IMR-90 (cell line): ENCODE data around the gene DDOST. TPM values are rescaled to one million over a fixed set of nuclear protein-coding genes. Genes with fewer than 3 reads are reported as not detected.

Experiments used
- ATAC-seq: fragments of 200-7000 bp; cut with Tn5 transposase; 2 replicates; pipeline ENCODE4 v1.9.1; 2020; ENCODE audit warnings: low read depth, mild to moderate bottlenecking, moderate library complexity
- BruUV-seq: library from RNA; stranded (reverse); fragments of 400-500 nt; replicated peaks from 2 replicates; lab custom pipeline; 2021; lab: Mats Ljungman, UMichigan
- CTCF ChIA-PET: fragments of 300-600 bp; formaldehyde crosslinking; extraction: SDS; loops from one replicate; lab custom pipeline; 2021; ENCODE audit warnings: antibody characterized with exemption; lab: Yijun Ruan, JAX
- POLR2A ChIA-PET: fragments of 300-600 bp; sonication (Branson Sonifier 250); formaldehyde crosslinking; loops from one replicate; lab custom pipeline; 2022; ENCODE audit warnings: antibody characterized with exemption; ENCODE audit not compliant: unreplicated experiment; lab: Charles Lee
- DNase-seq: peaks from one replicate; pipeline ENCODE4 v3.0.0; 2013
- H2AFZ ChIP-seq: replicated peaks from 2 replicates; pipeline ENCODE3; 2013; ENCODE audit warnings: low read length, mild to moderate bottlenecking; ENCODE audit not compliant: poor library complexity
- H2AK5ac ChIP-seq: 2 replicates; pipeline ENCODE4 v1.6.1; 2013; ENCODE audit warnings: low read depth, low read length, inconsistent platforms
- H2AK9ac ChIP-seq: replicated peaks from 2 replicates; pipeline ENCODE3; 2013; ENCODE audit warnings: mild to moderate bottlenecking, low read depth, low read length, moderate library complexity; ENCODE audit not compliant: poor library complexity
- H2BK120ac ChIP-seq: 2 replicates; pipeline ENCODE4 v1.6.1; 2013; ENCODE audit warnings: low read depth, low read length, inconsistent platforms
- H2BK15ac ChIP-seq: 3 replicates; pipeline ENCODE4 v1.6.1; 2013; ENCODE audit warnings: low read depth, low read length, inconsistent platforms
- H2BK20ac ChIP-seq: 2 replicates; pipeline ENCODE4 v1.6.1; 2013; ENCODE audit warnings: low read depth, mild to moderate bottlenecking, inconsistent platforms, low read length, moderate library complexity
- H2BK5ac ChIP-seq: 2 replicates; pipeline ENCODE4 v1.6.1; 2013; ENCODE audit warnings: mild to moderate bottlenecking, low read depth, low read length, inconsistent platforms; ENCODE audit not compliant: poor library complexity, severe bottlenecking
- H3K14ac ChIP-seq: replicated peaks from 2 replicates; pipeline ENCODE4 v1.6.1; 2013; ENCODE audit warnings: low read depth, low read length, inconsistent platforms
- H3K18ac ChIP-seq: 2 replicates; pipeline ENCODE4 v1.6.1; 2013; ENCODE audit warnings: low read depth, low read length, control low read depth
- H3K23ac ChIP-seq: 2 replicates; pipeline ENCODE4 v1.6.1; 2013; ENCODE audit warnings: low read depth, low read length, inconsistent platforms
- H3K27ac ChIP-seq: 2 replicates; pipeline ENCODE4 v1.5.1; 2013; ENCODE audit warnings: mild to moderate bottlenecking, control low read depth, low read length; ENCODE audit not compliant: insufficient read depth
- H3K27me3 ChIP-seq: 2 replicates; pipeline ENCODE4 v1.6.1; 2013; ENCODE audit warnings: low read length; ENCODE audit not compliant: control insufficient read depth, insufficient read depth
- H3K36me3 ChIP-seq: 2 replicates; pipeline ENCODE4 v1.6.1; 2013; ENCODE audit warnings: low read length, mixed read lengths; ENCODE audit not compliant: control insufficient read depth, insufficient read depth
- H3K4ac ChIP-seq: 2 replicates; pipeline ENCODE4 v1.6.1; 2013; ENCODE audit warnings: low read depth, low read length, inconsistent platforms
- H3K4me1 ChIP-seq: 2 replicates; pipeline ENCODE4 v1.6.1; 2013; ENCODE audit warnings: low read length, mixed read lengths; ENCODE audit not compliant: control insufficient read depth, insufficient read depth
- H3K4me2 ChIP-seq: 2 replicates; pipeline ENCODE4 v1.6.1; 2013; ENCODE audit warnings: low read depth, mild to moderate bottlenecking, control low read depth, low read length, moderate library complexity
- H3K4me3 ChIP-seq: 2 replicates; pipeline ENCODE4 v1.5.1; 2013; ENCODE audit warnings: low read depth, mild to moderate bottlenecking, control low read depth, low read length, moderate library complexity; ENCODE audit not compliant: insufficient read depth
- H3K56ac ChIP-seq: 2 replicates; pipeline ENCODE4 v1.6.1; 2013; ENCODE audit warnings: low read length, inconsistent platforms; ENCODE audit not compliant: insufficient read depth; ENCODE audit errors: extremely low read depth
- H3K79me1 ChIP-seq, 2 experiments: 2 replicates each; pipeline ENCODE4 v1.6.1; 2013; ENCODE audit warnings: low read length in 2 of 2, inconsistent platforms in 1 of 2, low read depth in 1 of 2
- H3K9ac ChIP-seq: 2 replicates; pipeline ENCODE4 v1.6.1; 2013; ENCODE audit warnings: low read depth, low read length, control low read depth
- H3K9me1 ChIP-seq: 2 replicates; pipeline ENCODE4 v1.6.1; 2013; ENCODE audit warnings: low read length, inconsistent platforms; ENCODE audit not compliant: insufficient read depth
- H3K9me3 ChIP-seq: 2 replicates; pipeline ENCODE4 v1.6.1; 2013; ENCODE audit warnings: low read length; ENCODE audit not compliant: control insufficient read depth, insufficient read depth
- H4K20me1 ChIP-seq: 2 replicates; pipeline ENCODE4 v1.6.1; 2013; ENCODE audit warnings: low read length, inconsistent platforms; ENCODE audit not compliant: insufficient read depth
- H4K5ac ChIP-seq: 2 replicates; pipeline ENCODE4 v1.6.1; 2013; ENCODE audit warnings: mild to moderate bottlenecking, low read depth, low read length, control low read depth
- H4K8ac ChIP-seq, 2 experiments: 2 replicates each; pipeline ENCODE4 v1.6.1; 2013; ENCODE audit warnings: low read depth in 2 of 2, low read length in 2 of 2, control low read depth in 1 of 2, inconsistent platforms in 1 of 2
- H4K91ac ChIP-seq: 2 replicates; pipeline ENCODE4 v1.6.1; 2013; ENCODE audit warnings: low read depth, low read length, inconsistent platforms; ENCODE audit not compliant: insufficient read depth
- BHLHE40 ChIP-seq: fragments of 150-350 bp; IDR thresholded peaks from 2 replicates; pipeline ENCODE4 v1.6.1; 2016; ENCODE audit warnings: mild to moderate bottlenecking, low read depth, low read length
- CEBPB ChIP-seq: IDR thresholded peaks from 2 replicates; pipeline ENCODE4 v1.6.1; 2012; ENCODE audit warnings: low read depth, low read length, improper control_type of control experiment
- CHD1 ChIP-seq: IDR thresholded peaks from 2 replicates; pipeline ENCODE4 v1.6.1; 2012; ENCODE audit warnings: low read depth, low read length, improper control_type of control experiment
- CTCF ChIP-seq: conservative IDR thresholded peaks from 2 replicates; pipeline ENCODE4 v1.5.1; 2012; ENCODE audit warnings: mild to moderate bottlenecking, low read depth, low read length, improper control_type of control experiment
- FOS ChIP-seq: fragments of 150-350 bp; IDR thresholded peaks from 2 replicates; pipeline ENCODE4 v1.6.1; 2016; ENCODE audit warnings: low read depth, low read length
- MAFK ChIP-seq: IDR thresholded peaks from 2 replicates; pipeline ENCODE4 v1.6.1; 2012; ENCODE audit warnings: low read depth, low read length, improper control_type of control experiment
- MAZ ChIP-seq: IDR thresholded peaks from 2 replicates; pipeline ENCODE4 v1.6.1; 2012; ENCODE audit warnings: low read depth, mild to moderate bottlenecking, low read length, improper control_type of control experiment, moderate library complexity, borderline replicate concordance
- MXI1 ChIP-seq: IDR thresholded peaks from 2 replicates; pipeline ENCODE4 v1.6.1; 2012; ENCODE audit warnings: low read depth, mild to moderate bottlenecking, low read length, moderate library complexity, borderline replicate concordance
- NFE2L2 ChIP-seq: fragments of 150-350 bp; IDR thresholded peaks from 2 replicates; pipeline ENCODE4 v1.6.1; 2016; ENCODE audit warnings: low read depth, mild to moderate bottlenecking, low read length
- POLR2A ChIP-seq: IDR thresholded peaks from 2 replicates; pipeline ENCODE4 v1.6.1; 2012; ENCODE audit warnings: mild to moderate bottlenecking, low read depth, low read length
- RAD21 ChIP-seq: IDR thresholded peaks from 2 replicates; pipeline ENCODE4 v1.6.1; 2012; ENCODE audit warnings: low read length, improper control_type of control experiment
- RCOR1 ChIP-seq: IDR thresholded peaks from 2 replicates; pipeline ENCODE4 v1.6.1; 2012; ENCODE audit warnings: mild to moderate bottlenecking, low read length, improper control_type of control experiment; ENCODE audit not compliant: insufficient replicate concordance
- RFX5 ChIP-seq: IDR thresholded peaks from 2 replicates; pipeline ENCODE4 v1.8.0; 2012; ENCODE audit warnings: low read depth, mild to moderate bottlenecking, low read length, moderate library complexity
- SMC3 ChIP-seq: fragments of 150-350 bp; IDR thresholded peaks from 2 replicates; pipeline ENCODE4 v1.6.1; 2016; ENCODE audit warnings: low read depth, mild to moderate bottlenecking, antibody characterized with exemption, low read length, moderate library complexity
- USF2 ChIP-seq: fragments of 150-350 bp; IDR thresholded peaks from 2 replicates; pipeline ENCODE4 v1.6.1; 2017; ENCODE audit warnings: mild to moderate bottlenecking, antibody characterized with exemption, low read length, low read depth
- WGBS, 2 experiments: methylation state at CpG; one replicate each; pipeline versions ENCODE4 v1.1.5 to v1.1.7; 2013; ENCODE audit warnings: missing lambda C conversion rate in 2 of 2; ENCODE audit not compliant: insufficient read length in 1 of 2; ENCODE audit errors: extremely low coverage in 2 of 2; 5-methylcytosine and 5-hydroxymethylcytosine counted together
- dilution Hi-C: fragments of 300-500 bp; cut with HindIII; formaldehyde crosslinking; loops from one replicate; pipeline ENCODE4 v1.14.3; 2018; ENCODE audit warnings: low sequenced_read_pairs; ENCODE audit not compliant: unreplicated experiment
- in situ Hi-C: fragments of 300-500 bp; cut with MboI; formaldehyde crosslinking; loops from 3 replicates; pipeline ENCODE4 v1.14.3; 2019; ENCODE audit warnings: low sequenced_read_pairs, inconsistent platforms, mixed read lengths
- intact Hi-C: fragments of 100-400 bp; cut with micrococcal nuclease; formaldehyde crosslinking; loops from 2 replicates; pipeline ENCODE4 v1.10.0; 2022
- polyA plus RNA-seq, 3 experiments: library from polyadenylated mRNA; depleted of rRNA; stranded (reverse); fragments of >200 nt; gene quantifications; 2 replicates each; pipeline ENCODE4 v1.2.3, GENCODE V29; 2012; ENCODE audit warnings: low replicate concordance in 1 of 3
- total RNA-seq: library from RNA; depleted of rRNA; stranded (reverse); fragments of >200 nt; gene quantifications from 2 replicates; pipeline ENCODE4 v1.2.3, GENCODE V29; 2012
- TF ChIP-seq, protein P1 (sequence below): fragments of 150-350 bp; IDR thresholded peaks from 2 replicates; pipeline ENCODE4 v1.6.1; 2016; ENCODE audit warnings: low read depth, mild to moderate bottlenecking, low read length, moderate library complexity, borderline replicate concordance

DDOST gene
- total and polyA plus RNA-seq, 2 of the 4 experiments (the other 2 are of a cell fraction) = 179 to 477 TPM

GRCh38 chr1:20670936-20671335 lies 9.8 kb upstream of the DDOST start:
- ChIA-PET CTCF (no interaction called here), POLR2A (no interaction called here)
- Histone ChIP-seq H3K56ac (no peak overlapping the region), H4K8ac (no peak overlapping the region), H4K5ac (no peak overlapping the region), H3K23ac (no peak overlapping the region), H2BK20ac (no peak overlapping the region), H3K4me3 (no peak overlapping the region), H4K20me1 (no peaks in the 10 kb centered on the region), H3K18ac (no peak overlapping the region), H3K4me1 (no peaks in the 10 kb centered on the region), H3K4me2 (no peak overlapping the region), H3K9me1 (no peaks in the 10 kb centered on the region), H3K27me3 (no peaks in the 10 kb centered on the region), H3K79me1 (no peaks in the 10 kb centered on the region), H3K36me3 (peaks cover 6% of the 10 kb centered on the region), H3K9me3 (no peaks in the 10 kb centered on the region), H2AK9ac (no peak overlapping the region), H2AK5ac (no peak overlapping the region), H3K14ac (no peak overlapping the region), H2AFZ (no peak overlapping the region), H2BK120ac (no peak overlapping the region), H3K9ac (no peak overlapping the region), H3K4ac (no peak overlapping the region), H2BK5ac (no peak overlapping the region), H2BK15ac (no peak overlapping the region), H3K27ac (no peak overlapping the region), H4K91ac (no peak overlapping the region)
- in situ Hi-C loops (no loop called here), dilution Hi-C loops (no loop called here), intact Hi-C loops (no loop called here)
- ATAC-seq = no peak
- 100% methylated on average over 1 of the region's 5 CpGs; no CpG with 5 or more reads in 1 of the 2 experiments for WGBS, 2 experiments
- BruUV-seq = no TSS peak
- DNase-seq = no peak
- no peak for TF ChIP-seq MAZ
- TF ChIP-seq MAFK = no peak
- no peak for TF ChIP-seq BHLHE40
- no peak for TF ChIP-seq SMC3
- TF ChIP-seq USF2 = no peak
- no peak for TF ChIP-seq FOS
- TF ChIP-seq CHD1 = no peak
- no peak for TF ChIP-seq POLR2A
- TF ChIP-seq RFX5 = no peak
- no peak for TF ChIP-seq MXI1
- no peak for TF ChIP-seq RCOR1
- no peak for TF ChIP-seq RAD21
- TF ChIP-seq CEBPB = no peak
- no peak for TF ChIP-seq NFE2L2
- TF ChIP-seq, protein P1, sequence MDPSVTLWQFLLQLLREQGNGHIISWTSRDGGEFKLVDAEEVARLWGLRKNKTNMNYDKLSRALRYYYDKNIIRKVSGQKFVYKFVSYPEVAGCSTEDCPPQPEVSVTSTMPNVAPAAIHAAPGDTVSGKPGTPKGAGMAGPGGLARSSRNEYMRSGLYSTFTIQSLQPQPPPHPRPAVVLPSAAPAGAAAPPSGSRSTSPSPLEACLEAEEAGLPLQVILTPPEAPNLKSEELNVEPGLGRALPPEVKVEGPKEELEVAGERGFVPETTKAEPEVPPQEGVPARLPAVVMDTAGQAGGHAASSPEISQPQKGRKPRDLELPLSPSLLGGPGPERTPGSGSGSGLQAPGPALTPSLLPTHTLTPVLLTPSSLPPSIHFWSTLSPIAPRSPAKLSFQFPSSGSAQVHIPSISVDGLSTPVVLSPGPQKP = no peak
- TF ChIP-seq CTCF = no peak
